Pancreas (tissue), 10 donors: ENCODE data around the gene EIF3B. TPM values are rescaled to one million over a fixed set of nuclear protein-coding genes. Genes with fewer than 3 reads are reported as not detected.

Experiments used
- ATAC-seq, 4 donors: fragments of 200-7000 bp; cut with Tn5 transposase; one replicate each; pipeline versions ENCODE4 v1.8.0 to v1.9.1; 2020; ENCODE audit warnings: mild to moderate bottlenecking in 4 of 4, moderate library complexity in 4 of 4
- DNase-seq, 6 donors: peaks; one replicate each; pipeline ENCODE4 v3.0.0-alpha.2; 2020
- FAIRE-seq: peaks from 2 replicates; lab custom pipeline; 2012; peaks lifted over from hg19 to GRCh38; lab: Jason Lieb, UNC
- H3K27ac ChIP-seq, 4 donors: fragments of 200-600 bp; sonication (generic); 1 replicate in 3 of 4; 2 replicates in 1 of 4; pipeline versions ENCODE4 v1.5.0 to v1.8.0; 2020
- H3K27me3 ChIP-seq, 4 donors: fragments of 200-600 bp; one replicate each; pipeline ENCODE4 v1.8.0; 2021
- H3K36me3 ChIP-seq, 3 donors: fragments of 200-600 bp; sonication (generic) in 1 of 3; one replicate each; pipeline versions ENCODE4 v1.5.0 to v1.8.0; 2020 to 2021
- H3K4me1 ChIP-seq, 3 donors: fragments of 200-600 bp; one replicate each; pipeline ENCODE4 v1.8.0; 2021
- H3K4me3 ChIP-seq, 4 donors: fragments of 200-600 bp; sonication (generic) in 2 of 4; one replicate each; pipeline versions ENCODE4 v1.5.0 to v1.8.0; 2020 to 2021
- H3K9me3 ChIP-seq, 4 donors: fragments of 200-600 bp; one replicate each; pipeline ENCODE4 v1.8.0; 2021
- CTCF ChIP-seq, 4 donors: fragments of 200-600 bp; sonication (generic) in 3 of 4; IDR thresholded peaks; one replicate each; pipeline versions ENCODE4 v1.5.0 to v1.8.0; 2021; ENCODE audit warnings: antibody characterized with exemption in 4 of 4
- WGBS, 2 donors: extraction: QIAGEN DNeasy Blood & Tissue Kit; methylation state at CpG; one replicate each; pipeline ENCODE4 v1.1.7; 2013; 5-methylcytosine and 5-hydroxymethylcytosine counted together
- intact Hi-C, 3 donors: fragments of 100-400 bp; cut with DNase I; formaldehyde crosslinking; loops; one replicate each; pipeline versions ENCODE4 v1.11.1 to v1.14.2; 2022
- polyA plus RNA-seq, 2 donors: library from polyadenylated mRNA; stranded (reverse); fragments of 200-250 nt; gene quantifications; one replicate each; pipeline ENCODE4 v1.2.3, GENCODE V29; 2013
- total RNA-seq, 6 donors: library from RNA; stranded (reverse); fragmentation: NEBNext Ultra II Directional in 4 of 6; extraction: Animal tissue kit (Norgen Biotek cat#: 25700) in 4 of 6; gene quantifications; one replicate each; pipeline versions ENCODE4 v1.2.1 to v1.2.4, GENCODE V29; 2021 to 2023
- donor health status: healthy with polysubstance abuse.
- donor health status: DM: no; HTN: no; CAD: no; lungs with moderate emphysema.
- donor health status: DM: no; HTN: no; CAD: no.
- donor health status: control.
- donor health status: control.
- donor health status: Bipolar disorder and iron deficiency.
- donor health status: DM: yes; HTN: yes; CAD: no.
- donor health status: DM: no; HTN: no; CAD: no.
- donor health status: DM: no; HTN: no; CAD: no.
- donor health status: DM: yes; HTN: yes; CAD: no.

Gene EIF3B
- total and polyA plus RNA-seq, 8 donors = 61.1 to 106 (median 78.3) TPM

DNA sequence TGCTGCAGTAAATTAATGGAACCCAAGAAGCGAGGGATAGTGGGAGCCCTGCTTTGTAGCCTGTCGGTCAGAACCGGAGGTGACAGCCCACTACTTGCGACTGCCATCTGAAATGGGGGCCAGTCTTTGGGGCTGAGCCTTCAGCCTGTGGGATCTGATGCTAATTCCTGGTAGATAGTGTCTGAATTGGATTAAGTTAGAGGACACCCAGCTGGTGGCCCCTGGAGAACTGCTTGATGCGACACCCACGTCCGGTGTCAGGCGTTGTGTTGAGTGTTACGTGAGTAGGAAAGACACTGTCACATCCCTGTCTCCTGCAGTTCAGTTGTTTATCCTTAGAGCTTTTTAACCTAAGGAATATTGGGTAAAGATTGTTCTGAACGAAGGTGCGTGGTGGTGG is 5.0 kb downstream of the EIF3B start:
- no peak for FAIRE-seq
- H3K36me3 ChIP-seq = peaks cover 5 to 28% (median 24%) of the 10 kb centered on the region in 3 donors
- no peaks in the 10 kb centered on the region for H3K9me3 ChIP-seq
- no peak for ATAC-seq
- H3K27me3 ChIP-seq = no peaks in the 10 kb centered on the region
- intact Hi-C loops = no loop called here
- peaks cover 10 to 30% (median 23%) of the 10 kb centered on the region in 3 donors for H3K4me1 ChIP-seq
- DNase-seq = no peak
- no peak overlapping the region for H3K4me3 ChIP-seq
- no peak for TF ChIP-seq CTCF (IDR thresholded peaks at IDR 0.05)
- H3K27ac ChIP-seq = no peak overlapping the region
- WGBS, 2 donors = 85 to 87% methylated on average over 11 of the region's 11 CpGs

GRCh38 chr7:2360796-2361195 is 6.2 kb downstream of the EIF3B start:
- H3K4me3 ChIP-seq = no peak overlapping the region
- WGBS, 2 donors = 39 to 47% methylated on average over 6 of the region's 6 CpGs
- no peak for DNase-seq
- no peaks in the 10 kb centered on the region for H3K9me3 ChIP-seq
- H3K4me1 ChIP-seq = peaks cover 10 to 30% (median 23%) of the 10 kb centered on the region in 3 donors
- FAIRE-seq = no peak
- no peak for TF ChIP-seq CTCF (IDR thresholded peaks at IDR 0.05)
- intact Hi-C loops = no loop called here
- H3K27me3 ChIP-seq = no peaks in the 10 kb centered on the region
- peaks cover 9 to 40% (median 28%) of the 10 kb centered on the region in 3 donors for H3K36me3 ChIP-seq
- no peak for ATAC-seq
- H3K27ac ChIP-seq = no peak overlapping the region

- Histone ChIP-seq H3K4me3 (no peak overlapping the region), H3K9me3 (no peaks in the 10 kb centered on the region), H3K36me3 (peaks cover 9 to 56% (median 45%) of the 10 kb centered on the region in 3 donors), H3K27ac (no peak overlapping the region), H3K4me1 (peaks cover 4 to 16% (median 6%) of the 10 kb centered on the region in 3 donors), H3K27me3 (no peaks in the 10 kb centered on the region)
- FAIRE-seq = no peak
- no peak for TF ChIP-seq CTCF (IDR thresholded peaks at IDR 0.05)
- WGBS, 2 donors = 89 to 92% methylated on average over 27 of the region's 27 CpGs
- intact Hi-C loops = no loop called here
- ATAC-seq = no peak
- no peak for DNase-seq
Observed at GRCh38 chr7:2362385-2363088, 7.9 kb downstream of the EIF3B start.

- intact Hi-C loops = no loop called here
- H3K27me3 ChIP-seq = no peaks in the 10 kb centered on the region
- FAIRE-seq (no peak), DNase-seq (no peak), ATAC-seq (no peak)
- H3K27ac ChIP-seq = no peak overlapping the region
- H3K4me3 ChIP-seq = no peak overlapping the region
- H3K4me1 ChIP-seq = no peaks in the 10 kb centered on the region
- WGBS, 2 donors = 95 to 96% methylated on average over 10 of the region's 10 CpGs
- H3K36me3 ChIP-seq = peaks cover 4 to 94% (median 79%) of the 10 kb centered on the region in 3 donors
- H3K9me3 ChIP-seq = no peaks in the 10 kb centered on the region
- TF ChIP-seq CTCF (IDR thresholded peaks at IDR 0.05) = no peak
Observed at GRCh38 chr7:2369139-2369538, 14.5 kb downstream of the EIF3B start.

DNA sequence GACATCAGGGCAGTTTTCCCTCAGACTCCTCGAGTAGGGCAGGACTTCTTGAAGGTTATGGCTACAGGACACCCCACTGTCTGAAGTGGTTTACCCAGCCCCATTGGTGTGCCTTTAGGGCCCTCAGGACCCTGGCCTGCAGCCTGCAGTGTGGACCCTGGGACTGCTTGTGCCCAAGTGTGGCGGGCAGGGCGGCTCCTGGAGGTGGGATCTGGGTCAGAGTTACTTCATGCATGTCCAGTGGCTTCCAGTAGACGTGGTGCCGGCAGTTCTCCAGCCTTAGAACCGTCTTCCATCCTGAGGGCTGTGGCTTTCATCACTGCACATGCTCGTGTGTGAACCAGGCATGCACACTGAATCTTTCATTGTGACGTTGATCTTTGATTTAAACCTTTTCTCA is 16.7 kb downstream of the EIF3B start:
- peaks cover 0 to 94% (median 80%) of the 10 kb centered on the region in 3 donors for H3K36me3 ChIP-seq
- no peak for ATAC-seq
- TF ChIP-seq CTCF (IDR thresholded peaks at IDR 0.05) = no peak
- no peak for FAIRE-seq
- H3K27me3 ChIP-seq = no peaks in the 10 kb centered on the region
- H3K4me3 ChIP-seq = no peak overlapping the region
- H3K9me3 ChIP-seq = no peaks in the 10 kb centered on the region
- intact Hi-C loops = no loop called here
- DNase-seq = peak in 1 of 6 donors; percentile 54
- peaks cover 0 to 13% (median 9%) of the 10 kb centered on the region in 3 donors for H3K4me1 ChIP-seq
- H3K27ac ChIP-seq = no peak overlapping the region
- WGBS, 2 donors = 91 to 92% methylated on average over 8 of the region's 8 CpGs
